ACC112 (cell line): Measurements from ENCODE around the gene PFDN2.

ENCODE experiments used
- H2AFZ ChIP-seq: fragments of 200-600 bp; sonication (generic); one replicate; pipeline ENCODE4 v1.6.0; 2017; ENCODE audit warnings: antibody characterized with exemption, low read length; ENCODE audit not compliant: unreplicated experiment
- H3K27ac ChIP-seq: fragments of 200-600 bp; sonication (generic); 2 replicates; pipeline ENCODE4 v1.5.1; 2014; ENCODE audit warnings: low read depth, mild to moderate bottlenecking, antibody characterized with exemption, low read length, moderate library complexity
- H3K27me3 ChIP-seq: fragments of 200-600 bp; sonication (generic); 2 replicates; pipeline ENCODE4 v1.6.1; 2014; ENCODE audit warnings: mild to moderate bottlenecking, antibody characterized with exemption, low read length, moderate library complexity, mixed read lengths; ENCODE audit not compliant: insufficient read depth
- H3K36me3 ChIP-seq: fragments of 200-600 bp; sonication (generic); 2 replicates; pipeline ENCODE4 v1.6.1; 2016; ENCODE audit warnings: mild to moderate bottlenecking, antibody characterized with exemption, low read length, moderate library complexity, mixed read lengths; ENCODE audit not compliant: insufficient read depth
- H3K4me1 ChIP-seq: fragments of 200-600 bp; sonication (generic); one replicate; pipeline ENCODE4 v1.6.1; 2016; ENCODE audit warnings: low read length, mixed read lengths; ENCODE audit not compliant: insufficient read depth, unreplicated experiment, control insufficient read depth
- H3K4me3 ChIP-seq: fragments of 200-600 bp; sonication (generic); 2 replicates; pipeline ENCODE4 v1.5.1; 2014; ENCODE audit warnings: mild to moderate bottlenecking, low read depth, low read length
- H3K79me2 ChIP-seq: fragments of 200-600 bp; sonication (generic); one replicate; pipeline ENCODE4 v1.6.0; 2016; ENCODE audit warnings: low read length; ENCODE audit not compliant: control insufficient read depth, unreplicated experiment, insufficient read depth

The PFDN2 gene

GRCh38 chr1:161051219-161051618, 66.6 kb downstream of the PFDN2 start:
- Histone ChIP-seq H3K4me3 (no peak overlapping the region), H3K27ac (no peak overlapping the region), H3K27me3 (no peaks in the 10 kb centered on the region), H3K36me3 (no peaks in the 10 kb centered on the region), H3K79me2 (no peaks in the 10 kb centered on the region), H3K4me1 (peaks cover 8% of the 10 kb centered on the region), H2AFZ (no peak overlapping the region)
